Stomach smooth muscle (tissue), 2 donors: ENCODE data around the gene POU2F3.

Source experiments
- H3K27ac ChIP-seq: one replicate; pipeline ENCODE4 v1.7.0; 2013; ENCODE audit warnings: mild to moderate bottlenecking, low read length, inconsistent platforms
- H3K27me3 ChIP-seq, 2 donors: one replicate each; pipeline ENCODE4 v1.7.0; 2013; ENCODE audit warnings: low read length in 2 of 2; ENCODE audit not compliant: insufficient read depth in 2 of 2, control insufficient read depth in 1 of 2
- H3K36me3 ChIP-seq, 2 donors: one replicate each; pipeline ENCODE4 v1.7.0; 2013; ENCODE audit warnings: low read length in 2 of 2; ENCODE audit not compliant: control insufficient read depth in 2 of 2, insufficient read depth in 2 of 2
- H3K4me1 ChIP-seq: one replicate; pipeline ENCODE4 v1.7.0; 2013; ENCODE audit warnings: low read length; ENCODE audit not compliant: control insufficient read depth, insufficient read depth
- H3K4me3 ChIP-seq, 2 donors: one replicate each; pipeline ENCODE4 v1.7.0; 2013; ENCODE audit warnings: low read length in 2 of 2
- H3K9ac ChIP-seq, 2 donors: one replicate each; pipeline ENCODE4 v1.7.0; 2013; ENCODE audit warnings: low read length in 2 of 2, mild to moderate bottlenecking in 1 of 2
- H3K9me3 ChIP-seq, 2 donors: one replicate each; pipeline ENCODE4 v1.7.0; 2013; ENCODE audit warnings: low read length in 2 of 2; ENCODE audit not compliant: control insufficient read depth in 2 of 2
- donor health status: healthy.
- donor health status: Pancreatic carcinoma.

The POU2F3 gene

DNA sequence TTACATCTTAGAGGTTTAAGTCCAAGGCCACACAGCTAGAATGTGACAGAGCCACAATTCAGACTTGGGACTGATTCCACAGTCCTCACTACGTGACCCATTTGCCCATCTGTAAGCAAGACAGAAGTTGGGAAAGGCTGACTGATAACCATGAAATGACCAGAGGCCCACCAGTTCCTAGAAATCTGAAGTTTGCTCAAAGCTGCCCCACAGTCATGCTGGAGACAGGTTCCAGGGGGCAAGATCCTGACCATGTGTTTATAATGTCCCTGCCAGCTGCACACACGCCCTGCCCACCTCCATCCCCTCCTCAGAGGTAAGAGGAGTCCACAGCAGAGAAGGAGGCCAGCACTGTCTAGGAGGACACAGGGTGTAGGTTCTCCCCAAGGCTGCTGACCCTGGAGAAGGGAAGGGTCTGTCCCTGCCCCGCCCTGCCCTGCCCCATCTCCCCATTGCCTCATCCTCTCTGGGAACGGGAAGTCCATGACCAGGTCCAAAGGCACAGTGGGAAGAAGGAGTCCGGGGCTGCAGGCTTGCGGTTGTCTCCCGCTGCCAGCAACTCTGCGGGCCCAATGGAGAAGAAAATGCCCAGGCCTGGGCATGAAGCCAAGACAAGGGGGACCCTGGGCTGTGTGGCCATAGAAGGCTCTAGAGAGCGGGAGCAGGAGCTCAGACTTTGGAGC, 41.0 kb upstream of the POU2F3 start:
- Histone ChIP-seq H3K27ac (no peak overlapping the region), H3K9ac (no peak overlapping the region), H3K4me3 (no peak overlapping the region), H3K4me1 (peaks cover 6% of the 10 kb centered on the region), H3K27me3 (peaks cover 0 to 2% of the 10 kb centered on the region in 2 donors), H3K9me3 (no peaks in the 10 kb centered on the region), H3K36me3 (no peaks in the 10 kb centered on the region)

DNA sequence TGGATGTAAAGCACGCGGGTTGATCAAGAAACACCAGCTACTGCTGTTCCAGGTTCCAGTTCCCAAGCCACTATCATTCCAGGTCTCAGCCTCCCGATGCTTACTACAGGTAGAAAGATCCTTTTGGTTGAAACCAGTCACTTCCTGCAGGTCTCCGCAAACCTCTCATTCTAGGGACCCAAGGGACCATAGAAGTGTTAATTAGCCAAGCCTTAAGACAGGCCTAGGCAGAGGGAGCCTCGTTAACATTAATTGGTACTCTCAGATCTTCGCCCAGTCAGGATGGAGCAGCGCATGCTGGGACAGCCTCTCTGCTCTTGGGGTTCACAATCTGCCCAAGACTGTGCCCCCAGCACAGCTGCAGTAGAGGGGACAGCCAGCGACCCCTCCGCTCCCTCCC, 40.3 kb upstream of the POU2F3 start:
- H3K9ac ChIP-seq, result no peak overlapping the region
- H3K4me1 ChIP-seq, result peaks cover 6% of the 10 kb centered on the region
- H3K4me3 ChIP-seq, result no peak overlapping the region
- peaks cover 0 to 2% of the 10 kb centered on the region in 2 donors for H3K27me3 ChIP-seq
- H3K36me3 ChIP-seq, result no peaks in the 10 kb centered on the region
- H3K9me3 ChIP-seq, result no peaks in the 10 kb centered on the region
- H3K27ac ChIP-seq, result no peak overlapping the region

- Histone ChIP-seq H3K9me3 (no peaks in the 10 kb centered on the region), H3K27ac (no peak overlapping the region)
Observed at GRCh38 chr11:120200677-120201076, 39.3 kb upstream of the POU2F3 start.

GRCh38 chr11:120201653-120202052, 38.3 kb upstream of the POU2F3 start:
- H3K9me3 ChIP-seq, result no peaks in the 10 kb centered on the region
- no peak overlapping the region for H3K4me3 ChIP-seq
- H3K4me1 ChIP-seq, result peaks cover 3% of the 10 kb centered on the region
- H3K27me3 ChIP-seq, result peaks cover 0 to 1% of the 10 kb centered on the region in 2 donors
- no peaks in the 10 kb centered on the region for H3K36me3 ChIP-seq
- no peak overlapping the region for H3K9ac ChIP-seq
- no peak overlapping the region for H3K27ac ChIP-seq

More at GRCh38 chr11:120200677-120201076, 39.3 kb upstream of the POU2F3 start:
- Histone ChIP-seq H3K4me3 (no peak overlapping the region), H3K36me3 (no peaks in the 10 kb centered on the region), H3K4me1 (peaks cover 6% of the 10 kb centered on the region), H3K27me3 (peaks cover 0 to 2% of the 10 kb centered on the region in 2 donors), H3K9ac (no peak overlapping the region)

- H3K4me1 ChIP-seq, result peaks cover under 1% of the 10 kb centered on the region
- no peaks in the 10 kb centered on the region for H3K9me3 ChIP-seq
- no peak overlapping the region for H3K4me3 ChIP-seq
- H3K9ac ChIP-seq, result no peak overlapping the region
- H3K27ac ChIP-seq, result no peak overlapping the region
- no peaks in the 10 kb centered on the region for H3K36me3 ChIP-seq
- peaks cover 0 to 1% of the 10 kb centered on the region in 2 donors for H3K27me3 ChIP-seq
Observed at GRCh38 chr11:120203626-120204025, 36.3 kb upstream of the POU2F3 start.

DNA sequence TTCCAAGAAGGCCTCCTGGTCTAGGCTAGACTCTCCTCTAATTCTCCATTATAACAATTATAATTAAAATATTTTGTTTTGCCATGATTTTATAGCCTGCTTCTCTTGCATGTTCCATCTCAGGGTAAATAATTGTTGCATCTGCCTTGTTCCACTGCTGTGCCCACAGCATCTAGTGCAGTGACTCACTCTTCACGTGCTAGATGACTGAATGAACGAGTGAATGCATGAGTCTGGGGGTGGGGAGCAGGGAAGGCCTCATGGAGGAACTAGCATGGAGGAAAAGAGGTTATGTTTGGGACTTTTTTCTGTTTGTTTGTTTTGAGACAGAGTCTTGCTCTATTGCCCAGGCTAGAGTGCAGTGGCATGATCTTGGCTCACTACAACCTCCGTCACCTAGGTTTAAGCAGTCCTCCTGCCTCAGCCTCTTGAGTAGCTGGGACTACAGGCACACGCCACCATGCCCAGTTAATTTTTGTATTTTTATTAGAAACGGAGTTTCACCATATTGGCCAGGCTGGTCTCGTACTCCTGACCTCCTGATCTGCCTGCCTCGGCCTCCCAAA, 34.3 kb upstream of the POU2F3 start:
- H3K27ac ChIP-seq, result no peak overlapping the region
- peaks cover 17% of the 10 kb centered on the region for H3K4me1 ChIP-seq
- H3K4me3 ChIP-seq, result no peak overlapping the region
- H3K27me3 ChIP-seq, result peaks cover 0 to 3% of the 10 kb centered on the region in 2 donors
- H3K9ac ChIP-seq, result no peak overlapping the region
- no peaks in the 10 kb centered on the region for H3K36me3 ChIP-seq
- no peaks in the 10 kb centered on the region for H3K9me3 ChIP-seq

DNA sequence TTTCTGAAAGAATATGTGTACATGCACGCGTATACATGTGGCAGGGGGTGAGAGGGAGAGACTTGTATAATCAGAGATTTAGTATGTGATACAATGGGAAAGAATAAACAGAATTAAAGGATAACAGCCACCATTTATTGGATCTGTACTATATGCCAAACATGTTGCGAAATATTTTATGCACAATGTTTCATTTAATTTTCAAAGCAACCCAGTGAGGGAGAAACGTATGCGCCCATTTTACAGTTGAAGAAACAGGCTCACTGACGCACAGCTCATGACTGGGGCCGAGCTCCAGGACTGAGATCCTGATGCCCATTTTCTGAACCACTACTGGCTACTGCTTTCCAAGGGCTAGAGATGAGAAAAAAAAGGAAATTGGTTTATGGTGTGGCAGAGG, 32.4 kb upstream of the POU2F3 start:
- Histone ChIP-seq H3K27ac (no peak overlapping the region), H3K4me1 (peaks cover 28% of the 10 kb centered on the region), H3K36me3 (no peaks in the 10 kb centered on the region), H3K4me3 (no peak overlapping the region), H3K9ac (no peak overlapping the region), H3K27me3 (peaks cover 0 to 3% of the 10 kb centered on the region in 2 donors), H3K9me3 (no peaks in the 10 kb centered on the region)

- Histone ChIP-seq H3K36me3 (no peaks in the 10 kb centered on the region), H3K27ac (no peak overlapping the region), H3K27me3 (peaks cover 0 to 3% of the 10 kb centered on the region in 2 donors), H3K4me3 (no peak overlapping the region), H3K4me1 (peaks cover 30% of the 10 kb centered on the region), H3K9ac (no peak overlapping the region), H3K9me3 (no peaks in the 10 kb centered on the region)
Observed at GRCh38 chr11:120208001-120208441, 31.9 kb upstream of the POU2F3 start.

DNA sequence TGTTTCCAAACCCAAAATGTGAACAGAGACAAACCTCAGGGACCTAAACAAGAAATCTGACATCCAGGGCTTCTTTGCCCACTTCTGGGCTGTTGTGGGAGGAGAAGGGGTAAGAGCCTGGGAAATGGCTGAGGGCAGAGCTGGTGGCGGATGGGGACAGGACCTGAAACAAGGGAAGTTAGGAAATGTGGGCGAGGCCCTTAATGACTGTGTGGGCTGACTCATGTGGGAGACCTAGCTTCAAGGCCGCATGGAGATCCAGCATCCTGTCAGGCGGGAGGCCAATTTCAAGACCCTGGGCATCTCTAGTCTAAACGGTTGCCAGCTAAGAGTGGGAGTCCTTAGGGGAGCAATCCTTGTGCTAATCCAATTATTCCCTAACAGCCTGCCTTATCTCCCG, 31.2 kb upstream of the POU2F3 start:
- Histone ChIP-seq H3K4me3 (no peak overlapping the region), H3K9me3 (no peaks in the 10 kb centered on the region), H3K27ac (no peak overlapping the region), H3K4me1 (peaks cover 32% of the 10 kb centered on the region), H3K9ac (no peak overlapping the region), H3K36me3 (no peaks in the 10 kb centered on the region), H3K27me3 (peaks cover 0 to 3% of the 10 kb centered on the region in 2 donors)

DNA sequence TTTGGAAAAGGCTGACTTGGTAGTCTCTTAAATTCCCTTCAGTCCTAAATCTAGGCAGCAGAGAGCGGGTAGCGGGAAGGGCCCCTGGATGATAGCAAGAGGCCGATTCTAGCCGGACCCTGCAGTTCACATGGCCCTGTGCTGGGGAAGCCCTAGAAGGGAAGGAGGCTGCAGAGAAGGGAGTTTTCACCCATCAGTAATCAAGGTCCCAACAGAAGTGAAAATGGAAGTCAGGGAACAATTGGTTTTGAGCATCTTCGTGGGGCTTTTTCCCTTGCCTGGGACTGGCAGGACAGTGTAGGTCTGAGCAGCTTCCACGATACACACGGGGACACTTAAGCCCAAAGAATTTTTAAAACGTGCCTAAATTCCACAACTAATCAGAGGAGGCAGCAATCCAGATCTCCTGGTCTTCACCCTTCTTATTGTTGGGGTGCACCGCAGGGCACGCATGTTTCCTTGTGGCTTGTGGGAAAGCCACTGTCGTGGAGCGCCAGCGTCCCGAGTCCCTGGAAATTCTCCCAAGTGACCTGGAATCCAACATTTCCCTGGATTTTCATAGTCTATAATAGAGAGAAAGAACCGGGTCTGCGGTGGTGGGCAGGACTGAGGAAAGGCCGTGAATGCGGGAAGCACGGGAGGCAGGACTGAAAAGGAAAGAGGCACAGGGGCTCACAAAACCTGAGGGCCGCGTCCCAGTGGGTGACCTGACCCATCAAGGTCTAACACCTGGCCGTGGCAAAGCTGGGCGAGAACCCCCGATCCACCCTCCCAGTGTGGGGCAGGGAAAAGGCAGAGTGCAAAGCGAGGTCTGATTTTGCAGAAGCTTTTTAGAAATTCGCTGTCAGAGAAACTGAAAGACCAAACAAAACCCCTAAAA, 30.0 kb upstream of the POU2F3 start:
- Histone ChIP-seq H3K9ac (peak overlapping the region; percentile 62 to 71), H3K36me3 (no peaks in the 10 kb centered on the region), H3K27ac (peak overlapping the region; percentile 37), H3K9me3 (no peaks in the 10 kb centered on the region), H3K27me3 (peaks cover 0 to 3% of the 10 kb centered on the region in 2 donors), H3K4me1 (peaks cover 32% of the 10 kb centered on the region), H3K4me3 (peak overlapping the region; percentile 77 to 80)
